ENCODE results near the gene SSTR3.

GRCh38 chr22:37174964-37175363, 37.3 kb downstream of the SSTR3 start:
- no peak for TF ChIP-seq ZZZ3 (IDR thresholded peaks at IDR 0.05; ENCODE audit: control insufficient read depth, insufficient read length, low read depth)
- no peak for TF ChIP-seq CEBPZ (IDR thresholded peaks at IDR 0.05; ENCODE audit: low read depth, low read length)
- no peak for TF ChIP-seq FOXK2 (IDR thresholded peaks at IDR 0.05)
- TF ChIP-seq CTCF (IDR thresholded peaks at IDR 0.05 in 2 of 3, conservative IDR thresholded peaks at IDR 0.05 in 1 of 3; ENCODE audit: control insufficient read depth in 2 of 3, extremely low read depth in 1 of 3, insufficient read depth in 1 of 3, low read depth in 3 of 3, low read length in 3 of 3) = no peak
- TF ChIP-seq POLR2A (IDR thresholded peaks at IDR 0.05; ENCODE audit: low read depth, low read length) = no peak
- TF ChIP-seq POLR2AphosphoS5 (IDR thresholded peaks at IDR 0.05; ENCODE audit: low read length) = no peak
- no peak for TF ChIP-seq YBX1 (IDR thresholded peaks at IDR 0.05)
- no peak for TF ChIP-seq YY1 (IDR thresholded peaks at IDR 0.05; ENCODE audit: low read depth, low read length)
- TF ChIP-seq ZBTB40 (IDR thresholded peaks at IDR 0.05; ENCODE audit: borderline replicate concordance) = no peak
- no peak for TF ChIP-seq ZSCAN29 (IDR thresholded peaks at IDR 0.05)
- no peak for TF ChIP-seq POLR2AphosphoS2 (IDR thresholded peaks at IDR 0.05; ENCODE audit: low read depth, low read length)
- TF ChIP-seq FOS (IDR thresholded peaks at IDR 0.05; ENCODE audit: borderline replicate concordance, extremely low read depth, insufficient read length) = no peak

All from GM12878 (cell line).